ENCODE results near the gene GIT2. TPM values are rescaled to one million over a fixed set of nuclear protein-coding genes. Genes with fewer than 3 reads are reported as not detected.
A peak's percentile ranks its signal among the peaks of the same experiment; 100 is the strongest.
"Not testable (repeated sequence)": the region's sequence is repeated elsewhere in the genome, so short reads cannot be mapped to it uniquely, and the experiment has no call there.

GIT2 gene
- total RNA-seq, 4 donors from 2014 or later, result 14.1 to 31.9 (median 21.0) TPM

DNA sequence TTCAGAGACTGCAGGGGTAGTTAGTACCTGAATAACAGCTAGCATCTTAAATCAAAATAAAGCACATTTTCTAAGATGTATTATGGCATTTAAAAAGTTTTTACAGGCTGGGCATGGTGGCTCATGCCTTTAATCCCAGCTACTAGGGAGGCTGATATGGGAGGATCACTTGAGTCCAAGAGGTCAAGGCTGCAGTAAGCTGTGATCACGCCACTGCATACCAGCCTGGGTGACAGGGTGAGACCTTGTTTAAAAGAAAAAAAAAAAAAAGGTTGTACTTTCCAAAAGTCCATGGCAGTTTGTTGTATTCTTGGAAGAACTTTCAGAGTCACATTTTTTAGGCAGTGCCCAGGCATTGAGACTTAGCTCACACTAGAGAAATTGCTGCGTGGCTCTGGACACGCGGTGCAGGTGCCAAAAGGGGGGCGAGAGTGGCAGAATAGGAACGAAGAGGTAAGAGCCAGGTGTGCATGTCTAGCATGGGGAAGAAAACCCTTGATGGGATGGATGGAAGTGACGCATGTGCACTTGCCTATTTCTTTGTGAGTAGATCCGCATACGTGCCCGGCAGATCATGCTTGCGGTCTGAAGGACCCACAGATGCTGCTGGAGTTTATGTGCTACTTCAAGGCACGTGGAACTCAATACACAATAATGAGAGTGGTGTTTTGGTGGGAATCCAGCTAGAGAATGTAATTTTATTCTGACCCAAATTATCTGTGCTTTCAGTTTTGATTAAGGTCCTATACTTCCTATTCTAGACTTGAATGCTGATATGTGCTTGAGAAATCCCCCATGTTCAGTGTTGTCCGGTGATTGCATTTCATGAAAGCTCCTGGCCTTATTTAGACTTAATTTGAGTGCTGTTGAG is 14.9 kb upstream of the GIT2 start:
- intact Hi-C loops (cut with DNase I), result no loop called here

DNA sequence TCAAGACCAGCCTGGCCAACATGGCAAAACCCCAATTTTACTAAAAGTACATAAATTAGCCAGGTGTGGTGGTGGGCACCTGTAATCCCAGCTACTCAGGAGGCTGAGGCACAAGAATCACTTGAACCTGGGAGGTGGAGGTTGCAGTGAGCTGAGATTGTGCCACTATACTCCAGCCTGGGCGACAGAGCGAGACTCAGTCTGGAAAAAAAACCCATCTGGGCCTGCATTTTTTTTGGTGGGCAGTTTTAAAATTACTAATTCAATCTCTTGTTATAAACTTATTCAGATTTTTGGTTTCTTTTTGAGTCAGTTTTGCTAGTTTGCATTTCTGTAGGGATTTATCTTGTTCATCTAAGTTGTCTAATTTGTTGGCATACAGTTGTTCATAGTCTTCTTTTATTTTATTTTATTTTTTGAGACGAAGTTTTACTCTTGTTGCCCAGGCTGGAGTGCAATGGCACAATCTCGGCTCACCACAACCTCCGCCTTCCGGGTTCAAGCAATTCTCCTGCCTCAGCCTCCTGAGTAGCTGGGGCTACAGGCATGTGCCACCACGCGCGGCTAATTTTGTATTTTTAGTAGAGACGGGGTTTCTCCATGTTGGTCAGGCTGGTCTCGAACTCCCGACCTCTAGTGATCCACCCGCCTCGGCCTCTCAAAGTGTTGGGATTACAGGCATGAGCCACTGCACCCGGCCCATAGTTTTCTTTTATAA is 12.7 kb upstream of the GIT2 start:
- DNase-seq; H3K9me3 ChIP-seq; H3K4me3 ChIP-seq; H3K27me3 ChIP-seq; H3K27ac ChIP-seq; intact Hi-C loops (cut with DNase I): not testable (repeated sequence)
- 72 to 91% methylated on average over 14 to 15 of the region's 15 CpGs for WGBS, 2 donors
- Histone ChIP-seq H3K36me3 (peaks cover 0 to 21% (median 11%) of the 10 kb centered on the region in 3 donors), H3K4me1 (peaks cover 0 to 26% (median 6%) of the 10 kb centered on the region in 3 donors)

More for the DNA sequence above, 14.9 kb upstream of the GIT2 start:
- no peak for TF ChIP-seq POLR2A (IDR thresholded peaks at IDR 0.05)
- TF ChIP-seq, protein P1, sequence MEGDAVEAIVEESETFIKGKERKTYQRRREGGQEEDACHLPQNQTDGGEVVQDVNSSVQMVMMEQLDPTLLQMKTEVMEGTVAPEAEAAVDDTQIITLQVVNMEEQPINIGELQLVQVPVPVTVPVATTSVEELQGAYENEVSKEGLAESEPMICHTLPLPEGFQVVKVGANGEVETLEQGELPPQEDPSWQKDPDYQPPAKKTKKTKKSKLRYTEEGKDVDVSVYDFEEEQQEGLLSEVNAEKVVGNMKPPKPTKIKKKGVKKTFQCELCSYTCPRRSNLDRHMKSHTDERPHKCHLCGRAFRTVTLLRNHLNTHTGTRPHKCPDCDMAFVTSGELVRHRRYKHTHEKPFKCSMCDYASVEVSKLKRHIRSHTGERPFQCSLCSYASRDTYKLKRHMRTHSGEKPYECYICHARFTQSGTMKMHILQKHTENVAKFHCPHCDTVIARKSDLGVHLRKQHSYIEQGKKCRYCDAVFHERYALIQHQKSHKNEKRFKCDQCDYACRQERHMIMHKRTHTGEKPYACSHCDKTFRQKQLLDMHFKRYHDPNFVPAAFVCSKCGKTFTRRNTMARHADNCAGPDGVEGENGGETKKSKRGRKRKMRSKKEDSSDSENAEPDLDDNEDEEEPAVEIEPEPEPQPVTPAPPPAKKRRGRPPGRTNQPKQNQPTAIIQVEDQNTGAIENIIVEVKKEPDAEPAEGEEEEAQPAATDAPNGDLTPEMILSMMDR (IDR thresholded peaks at IDR 0.05), result no peak
- H3K4me1 ChIP-seq, result peaks cover 0 to 19% (median 6%) of the 10 kb centered on the region in 3 donors
- DNase-seq, result no peak
- no peaks in the 10 kb centered on the region for H3K27me3 ChIP-seq
- H3K27ac ChIP-seq, result peak overlapping the region in 1 of 4 donors; percentile 45
- 76 to 92% methylated on average over 13 of the region's 13 CpGs for WGBS, 2 donors
- H3K4me3 ChIP-seq, result no peak overlapping the region
- no peaks in the 10 kb centered on the region for H3K9me3 ChIP-seq
- H3K36me3 ChIP-seq, result peaks cover 0 to 43% (median 19%) of the 10 kb centered on the region in 3 donors

DNA sequence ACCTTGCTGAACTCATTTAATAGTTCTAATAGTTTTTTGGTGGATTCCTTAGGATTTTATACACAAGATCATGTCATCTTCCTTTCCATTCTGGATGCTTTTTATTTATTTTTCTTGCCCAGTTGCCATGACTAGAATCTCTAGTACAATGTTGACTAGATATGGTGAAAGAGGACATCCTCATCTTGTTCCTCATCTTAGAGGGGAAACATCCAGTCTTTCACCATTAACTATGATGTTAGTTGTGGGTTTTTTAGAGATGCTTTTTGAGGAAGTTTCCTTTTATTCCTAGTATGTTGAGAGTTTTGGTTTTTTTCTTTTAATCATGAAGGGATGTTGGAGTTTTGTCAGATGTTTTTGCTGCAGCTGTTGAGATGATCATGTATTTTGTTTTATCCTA is 11.7 kb upstream of the GIT2 start:
- no peak overlapping the region for H3K27ac ChIP-seq
- peaks cover 0 to 34% (median 9%) of the 10 kb centered on the region in 3 donors for H3K4me1 ChIP-seq

DNA sequence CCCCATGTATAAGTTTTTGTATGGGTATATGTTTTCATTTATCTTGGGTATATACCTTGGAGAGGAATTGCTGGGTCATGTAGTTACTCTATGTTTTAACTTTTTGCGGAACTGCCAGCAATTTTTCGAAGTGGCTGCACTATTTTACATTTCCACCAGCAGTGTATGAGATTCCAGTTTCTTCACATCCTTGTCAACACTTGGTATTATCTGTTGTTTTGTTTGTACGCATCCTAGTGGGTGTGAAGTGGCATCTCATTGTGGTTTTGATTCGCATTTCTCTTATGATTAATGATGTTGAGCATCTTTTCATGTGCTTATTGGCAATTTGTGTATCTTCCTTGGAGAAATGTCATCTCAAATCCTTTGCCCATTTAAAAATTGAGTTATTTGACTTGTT is 9.9 kb upstream of the GIT2 start:
- Histone ChIP-seq H3K36me3 (peaks cover 0 to 13% (median 0%) of the 10 kb centered on the region in 3 donors), H3K9me3 (no peaks in the 10 kb centered on the region), H3K4me3 (no peak overlapping the region), H3K27me3 (no peaks in the 10 kb centered on the region), H3K27ac (no peak overlapping the region), H3K4me1 (peaks cover 0 to 39% (median 15%) of the 10 kb centered on the region in 3 donors)
- TF ChIP-seq, protein P1 (IDR thresholded peaks at IDR 0.05), result no peak
- no peak for TF ChIP-seq POLR2A (IDR thresholded peaks at IDR 0.05)
- intact Hi-C loops (cut with DNase I), result no loop called here
- DNase-seq, result no peak
- 92 to 97% methylated on average over 4 of the region's 4 CpGs for WGBS, 2 donors

More for the DNA sequence above, 11.7 kb upstream of the GIT2 start:
- H3K36me3 ChIP-seq, result peaks cover 0 to 19% (median 4%) of the 10 kb centered on the region in 3 donors
- no peak overlapping the region for H3K4me3 ChIP-seq
- no peaks in the 10 kb centered on the region for H3K9me3 ChIP-seq
- intact Hi-C loops (cut with DNase I), result no loop called here
- no peaks in the 10 kb centered on the region for H3K27me3 ChIP-seq
- no peak for TF ChIP-seq POLR2A (IDR thresholded peaks at IDR 0.05)
- no peak for DNase-seq

DNA sequence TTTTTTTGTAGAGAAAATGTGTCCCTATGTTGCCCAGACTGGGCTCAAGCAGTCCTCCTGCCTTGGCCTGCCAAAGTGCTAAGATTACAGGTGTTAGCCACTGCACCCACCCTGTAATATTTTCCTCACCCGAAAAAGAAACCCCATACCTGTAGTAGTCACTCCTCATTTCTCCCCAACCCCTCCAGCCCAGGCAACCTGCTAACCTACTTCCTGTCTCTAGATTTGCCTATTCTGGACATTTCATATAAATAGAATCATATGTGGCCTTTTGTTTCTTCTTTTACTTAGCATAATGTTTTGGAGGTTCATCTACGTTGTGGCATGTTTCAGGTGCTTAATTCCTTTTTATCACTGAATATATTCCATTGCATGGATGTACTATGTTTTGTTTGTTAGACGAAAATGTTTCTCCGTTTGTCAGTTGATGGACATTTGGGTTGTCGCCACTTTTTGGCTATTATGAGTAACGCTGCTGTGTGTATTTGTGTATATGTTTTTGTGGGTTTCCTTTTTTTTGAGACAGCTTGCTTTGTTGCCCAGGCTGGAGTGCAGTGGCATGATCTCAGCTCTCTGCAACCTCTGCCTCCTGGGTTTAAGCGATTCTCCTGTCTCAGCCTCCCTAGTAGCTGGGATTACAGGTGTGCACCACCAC is 9.3 kb upstream of the GIT2 start:
- Histone ChIP-seq H3K36me3 (peaks cover 0 to 13% (median 0%) of the 10 kb centered on the region in 3 donors), H3K27ac (no peak overlapping the region), H3K9me3 (no peaks in the 10 kb centered on the region), H3K4me3 (no peak overlapping the region), H3K27me3 (no peaks in the 10 kb centered on the region), H3K4me1 (peaks cover under 1 to 44% (median 18%) of the 10 kb centered on the region in 3 donors)
- WGBS, 2 donors, result 72 to 83% methylated on average over 7 of the region's 7 CpGs
- no peak for TF ChIP-seq POLR2A (IDR thresholded peaks at IDR 0.05)
- TF ChIP-seq, protein P1 (IDR thresholded peaks at IDR 0.05), result no peak
- intact Hi-C loops (cut with DNase I), result no loop called here
- no peak for DNase-seq

All from esophagus squamous epithelium (tissue), 5 donors.